ENCODE measurements around the gene NRG4.

The NRG4 gene

GRCh38 chr15:75929799-75930565, 82.2 kb downstream of the NRG4 start:
- TF ChIP-seq REST (IDR thresholded peaks at IDR 0.05; ENCODE audit: insufficient read depth in 1 of 2, low read depth in 2 of 2, low read length in 2 of 2) (no peak), TAF1 (IDR thresholded peaks at IDR 0.05; ENCODE audit: borderline replicate concordance, insufficient read depth, low read length) (no peak), POLR2AphosphoS5 (IDR thresholded peaks at IDR 0.05; ENCODE audit: low read depth, low read length) (no peak), SIN3A (IDR thresholded peaks at IDR 0.05; ENCODE audit: borderline replicate concordance, insufficient read depth, low read length) (no peak), FOXP2 (optimal IDR thresholded peaks at IDR 0.05; ENCODE audit: borderline replicate concordance, extremely low read depth, extremely low read length, insufficient read depth) (no peak)

DNA sequence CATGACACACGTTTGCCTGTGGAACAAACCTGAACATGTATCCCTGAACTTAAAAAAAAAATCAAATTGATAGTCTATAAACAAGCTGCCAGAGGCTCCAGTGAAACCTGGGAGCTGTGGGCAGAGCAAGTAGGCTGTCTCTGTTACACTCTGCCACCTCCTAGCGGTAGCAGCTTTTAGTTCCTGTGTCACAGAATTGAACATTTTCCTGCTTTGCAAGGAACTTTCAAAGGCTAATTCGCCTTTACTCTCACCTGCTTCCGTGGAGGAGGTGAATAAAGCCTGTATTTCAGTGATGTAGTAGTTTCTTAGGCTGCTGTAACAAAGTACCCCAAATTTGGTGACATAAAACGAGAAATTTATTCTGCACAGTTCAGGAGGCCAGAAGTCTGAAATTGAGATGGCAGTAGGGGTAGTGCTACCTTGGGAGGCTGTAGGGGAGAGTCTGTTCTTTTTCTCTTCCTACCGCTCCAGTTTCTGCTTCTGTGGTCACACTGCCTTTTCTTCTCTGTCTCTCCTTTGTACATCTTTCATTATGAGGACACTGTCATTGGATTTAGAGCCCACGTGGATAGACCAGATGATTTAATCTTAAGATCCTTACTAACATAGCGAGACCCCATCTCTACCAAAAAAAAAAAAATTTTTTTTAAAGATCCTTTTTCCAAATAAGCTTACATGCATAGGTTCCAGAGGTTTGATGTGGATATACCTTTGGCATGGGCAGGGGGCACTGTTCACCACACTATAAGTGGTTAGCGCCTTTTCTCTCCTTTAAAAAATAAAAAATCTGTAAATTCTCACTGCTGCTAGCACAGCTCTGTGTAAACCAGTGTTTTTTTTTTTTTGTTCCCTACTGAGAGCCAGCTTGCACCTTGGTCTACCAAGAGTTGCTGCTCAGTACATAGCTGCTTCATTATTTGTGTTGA, 83.3 kb downstream of the NRG4 start:
- TF ChIP-seq TAF1 (IDR thresholded peaks at IDR 0.05; ENCODE audit: borderline replicate concordance, insufficient read depth, low read length) (no peak), POLR2AphosphoS5 (IDR thresholded peaks at IDR 0.05; ENCODE audit: low read depth, low read length) (no peak), REST (IDR thresholded peaks at IDR 0.05; ENCODE audit: insufficient read depth in 1 of 2, low read depth in 2 of 2, low read length in 2 of 2) (no peak), SIN3A (IDR thresholded peaks at IDR 0.05; ENCODE audit: borderline replicate concordance, insufficient read depth, low read length) (no peak), FOXP2 (optimal IDR thresholded peaks at IDR 0.05; ENCODE audit: borderline replicate concordance, extremely low read depth, extremely low read length, insufficient read depth) (no peak)

GRCh38 chr15:75927601-75928000, 84.6 kb downstream of the NRG4 start:
- no peak for TF ChIP-seq POLR2AphosphoS5 (IDR thresholded peaks at IDR 0.05; ENCODE audit: low read depth, low read length)
- TF ChIP-seq TAF1 (IDR thresholded peaks at IDR 0.05; ENCODE audit: borderline replicate concordance, insufficient read depth, low read length) = no peak
- no peak for TF ChIP-seq SIN3A (IDR thresholded peaks at IDR 0.05; ENCODE audit: borderline replicate concordance, insufficient read depth, low read length)
- TF ChIP-seq REST (IDR thresholded peaks at IDR 0.05; ENCODE audit: insufficient read depth in 1 of 2, low read depth in 2 of 2, low read length in 2 of 2) = no peak
- TF ChIP-seq FOXP2 (optimal IDR thresholded peaks at IDR 0.05; ENCODE audit: borderline replicate concordance, extremely low read depth, extremely low read length, insufficient read depth) = no peak

DNA sequence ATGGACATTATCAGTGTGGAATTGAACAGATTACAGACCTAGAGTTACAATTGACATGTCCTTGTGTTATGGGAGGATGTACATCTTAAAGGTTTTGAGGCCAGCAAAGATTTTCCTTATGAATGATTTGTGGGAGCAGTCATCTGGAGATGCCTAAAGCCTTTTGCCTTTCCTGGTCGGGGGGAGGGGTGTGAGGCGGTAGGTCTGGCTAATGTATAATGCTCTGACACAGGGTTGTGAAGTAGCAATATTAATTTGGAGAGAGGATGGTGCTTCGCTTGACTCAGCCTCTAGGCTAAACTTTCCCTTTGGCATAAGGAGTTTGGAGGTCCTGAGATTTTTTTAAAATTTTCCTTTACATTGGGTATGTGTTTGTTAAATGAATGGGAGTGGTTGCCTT, 85.3 kb downstream of the NRG4 start:
- TF ChIP-seq TAF1 (IDR thresholded peaks at IDR 0.05; ENCODE audit: borderline replicate concordance, insufficient read depth, low read length) (no peak), REST (IDR thresholded peaks at IDR 0.05; ENCODE audit: insufficient read depth in 1 of 2, low read depth in 2 of 2, low read length in 2 of 2) (no peak), POLR2AphosphoS5 (IDR thresholded peaks at IDR 0.05; ENCODE audit: low read depth, low read length) (no peak), FOXP2 (optimal IDR thresholded peaks at IDR 0.05; ENCODE audit: borderline replicate concordance, extremely low read depth, extremely low read length, insufficient read depth) (no peak), SIN3A (IDR thresholded peaks at IDR 0.05; ENCODE audit: borderline replicate concordance, insufficient read depth, low read length) (no peak)

All from PFSK-1 (cell line).